PFSK-1 (cell line): ENCODE data around the gene F7.

ENCODE experiments used
- POLR2AphosphoS5 ChIP-seq: IDR thresholded peaks from 2 replicates; pipeline ENCODE4 v1.6.1; 2012; ENCODE audit warnings: low read depth, mild to moderate bottlenecking, control low read depth, low read length, moderate library complexity
- REST ChIP-seq, 2 experiments: IDR thresholded peaks; 2 replicates each; pipeline versions ENCODE4 v1.6.1 to v1.8.0; 2011 to 2012; ENCODE audit warnings: low read depth in 2 of 2, low read length in 2 of 2, control low read depth in 1 of 2, inconsistent platforms in 1 of 2, mild to moderate bottlenecking in 1 of 2, moderate library complexity in 1 of 2; ENCODE audit not compliant: insufficient read depth in 1 of 2
- SIN3A ChIP-seq: IDR thresholded peaks from 2 replicates; pipeline ENCODE4 v1.6.1; 2012; ENCODE audit warnings: mild to moderate bottlenecking, low read length, moderate library complexity, borderline replicate concordance; ENCODE audit not compliant: insufficient read depth
- TAF1 ChIP-seq: IDR thresholded peaks from 2 replicates; pipeline ENCODE4 v1.6.1; 2012; ENCODE audit warnings: low read length, control low read depth, borderline replicate concordance; ENCODE audit not compliant: insufficient read depth

- TF ChIP-seq POLR2AphosphoS5 (no peak), TAF1 (no peak), SIN3A (no peak), REST (IDR thresholded peaks at IDR 0.05; ENCODE audit: insufficient read depth in 1 of 2, low read depth in 2 of 2, low read length in 2 of 2) (no peak)
Measured at GRCh38 chr13:113105032-113105920, at the start of gene F7.
